ENCODE data around the gene HNRNPAB. TPM values are rescaled to one million over a fixed set of nuclear protein-coding genes. Genes with fewer than 3 reads are reported as not detected.

The HNRNPAB gene
- total and polyA plus RNA-seq, 10 donors: 55.9 to 144 (median 115) TPM

GRCh38 chr5:178182158-178182876, 22.0 kb upstream of the HNRNPAB start:
- TF ChIP-seq POLR2A (IDR thresholded peaks at IDR 0.05) (no peak), POLR2AphosphoS5 (IDR thresholded peaks at IDR 0.05) (no peak)
- TF ChIP-seq, protein P1, sequence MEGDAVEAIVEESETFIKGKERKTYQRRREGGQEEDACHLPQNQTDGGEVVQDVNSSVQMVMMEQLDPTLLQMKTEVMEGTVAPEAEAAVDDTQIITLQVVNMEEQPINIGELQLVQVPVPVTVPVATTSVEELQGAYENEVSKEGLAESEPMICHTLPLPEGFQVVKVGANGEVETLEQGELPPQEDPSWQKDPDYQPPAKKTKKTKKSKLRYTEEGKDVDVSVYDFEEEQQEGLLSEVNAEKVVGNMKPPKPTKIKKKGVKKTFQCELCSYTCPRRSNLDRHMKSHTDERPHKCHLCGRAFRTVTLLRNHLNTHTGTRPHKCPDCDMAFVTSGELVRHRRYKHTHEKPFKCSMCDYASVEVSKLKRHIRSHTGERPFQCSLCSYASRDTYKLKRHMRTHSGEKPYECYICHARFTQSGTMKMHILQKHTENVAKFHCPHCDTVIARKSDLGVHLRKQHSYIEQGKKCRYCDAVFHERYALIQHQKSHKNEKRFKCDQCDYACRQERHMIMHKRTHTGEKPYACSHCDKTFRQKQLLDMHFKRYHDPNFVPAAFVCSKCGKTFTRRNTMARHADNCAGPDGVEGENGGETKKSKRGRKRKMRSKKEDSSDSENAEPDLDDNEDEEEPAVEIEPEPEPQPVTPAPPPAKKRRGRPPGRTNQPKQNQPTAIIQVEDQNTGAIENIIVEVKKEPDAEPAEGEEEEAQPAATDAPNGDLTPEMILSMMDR (IDR thresholded peaks at IDR 0.05 in 8 of 11, conservative IDR thresholded peaks at IDR 0.05 in 3 of 11): no peak
- H3K4me3 ChIP-seq: no peak overlapping the region
- intact Hi-C loops (cut with DNase I; ENCODE audit: low total_unique reads): no loop called here
- H3K9me3 ChIP-seq: no peaks in the 10 kb centered on the region
- 12 to 22% (median 16%) methylated on average over 4 of the region's 4 CpGs for WGBS, 5 donors
- no peaks in the 10 kb centered on the region for H3K36me3 ChIP-seq
- H3K27ac ChIP-seq: peak overlapping the region in 4 of 8 donors; percentile 3 to 51 (median 28)
- peaks cover 0 to 11% (median 2%) of the 10 kb centered on the region in 6 donors for H3K4me1 ChIP-seq
- peaks cover 0 to 4% (median 0%) of the 10 kb centered on the region in 7 donors for H3K27me3 ChIP-seq (replicated peaks in 1 of 7)
- no peak for DNase-seq

DNA sequence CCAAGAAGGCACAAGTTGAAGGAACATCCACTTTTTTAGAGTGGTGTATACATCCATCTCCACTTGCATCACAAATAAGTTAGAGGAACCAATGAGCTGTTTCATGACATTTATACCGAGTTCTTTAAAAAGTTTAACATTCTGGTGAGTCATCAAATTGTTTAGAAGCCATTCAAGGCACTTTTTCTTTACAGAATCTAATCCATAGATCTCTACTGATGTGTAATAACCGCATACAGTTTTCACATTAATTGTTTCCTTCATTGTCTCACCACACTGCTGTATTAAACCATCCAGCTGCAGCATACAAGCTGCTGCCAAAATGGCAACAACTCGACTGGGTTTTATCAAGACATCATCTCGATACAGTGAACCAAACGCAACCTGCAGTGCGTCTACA, 17.9 kb upstream of the HNRNPAB start:
- Histone ChIP-seq H3K27me3 (replicated peaks in 1 of 7) (peaks cover 0 to 16% (median 0%) of the 10 kb centered on the region in 7 donors), H3K27ac (no peak overlapping the region), H3K4me1 (peaks cover 0 to 11% (median 2%) of the 10 kb centered on the region in 6 donors), H3K4me3 (no peak overlapping the region), H3K9me3 (no peaks in the 10 kb centered on the region), H3K36me3 (no peaks in the 10 kb centered on the region)
- intact Hi-C loops (cut with DNase I; ENCODE audit: low total_unique reads): no loop called here
- WGBS, 5 donors: 65 to 72% (median 70%) methylated on average over 6 of the region's 6 CpGs
- no peak for DNase-seq
- no peak for TF ChIP-seq POLR2AphosphoS5 (IDR thresholded peaks at IDR 0.05)
- TF ChIP-seq, protein P1 (IDR thresholded peaks at IDR 0.05 in 8 of 11, conservative IDR thresholded peaks at IDR 0.05 in 3 of 11): no peak
- no peak for TF ChIP-seq POLR2A (IDR thresholded peaks at IDR 0.05)

- no peaks in the 10 kb centered on the region for H3K36me3 ChIP-seq
- H3K4me1 ChIP-seq: peaks cover 0 to 9% (median 2%) of the 10 kb centered on the region in 6 donors
- intact Hi-C loops (cut with DNase I; ENCODE audit: low total_unique reads): no loop called here
- TF ChIP-seq POLR2AphosphoS5 (IDR thresholded peaks at IDR 0.05) (no peak), POLR2A (IDR thresholded peaks at IDR 0.05) (no peak)
- TF ChIP-seq, protein P1 (IDR thresholded peaks at IDR 0.05 in 8 of 11, conservative IDR thresholded peaks at IDR 0.05 in 3 of 11): no peak
- H3K9me3 ChIP-seq: no peaks in the 10 kb centered on the region
- H3K27ac ChIP-seq: no peak within 1 kb of the TSS
- WGBS, 5 donors: 89 to 94% (median 90%) methylated on average over 25 to 27 of the region's 27 CpGs
- no peak for DNase-seq
- peaks cover 0 to 21% (median 0%) of the 10 kb centered on the region in 7 donors for H3K27me3 ChIP-seq (replicated peaks in 1 of 7)
- no peak within 1 kb of the TSS for H3K4me3 ChIP-seq
These were observed 17.3 kb upstream of the HNRNPAB start, which contains the start of gene GMCL2 for GRCh38 chr5:178187014-178187413. Gene GMCL2, minus strand, starts transcription at chr5:178187371. Its CDS starts 72 bp downstream, at chr5:178187299.

GRCh38 chr5:178189433-178189832, 14.9 kb upstream of the HNRNPAB start:
- WGBS, 5 donors: 43 to 76% (median 48%) methylated on average over 2 of the region's 2 CpGs
- TF ChIP-seq POLR2AphosphoS5 (IDR thresholded peaks at IDR 0.05): no peak
- TF ChIP-seq, protein P1 (IDR thresholded peaks at IDR 0.05 in 8 of 11, conservative IDR thresholded peaks at IDR 0.05 in 3 of 11): no peak
- intact Hi-C loops (cut with DNase I; ENCODE audit: low total_unique reads): no loop called here
- Histone ChIP-seq H3K4me3 (no peak overlapping the region), H3K36me3 (no peaks in the 10 kb centered on the region), H3K27me3 (replicated peaks in 1 of 7) (peaks cover 0 to 37% (median 0%) of the 10 kb centered on the region in 7 donors), H3K9me3 (no peaks in the 10 kb centered on the region), H3K27ac (no peak overlapping the region), H3K4me1 (peaks cover 0 to 17% (median 8%) of the 10 kb centered on the region in 6 donors)
- no peak for DNase-seq
